NCI-H69 (cell line): ENCODE data around the gene RPS6KA2.
"Not testable (repeated sequence)": the region's sequence is repeated elsewhere in the genome, so short reads cannot be mapped to it uniquely, and the experiment has no call there.

Experiments
- DNase-seq: peaks from one replicate; lab custom pipeline; 2025; lab: John Stamatoyannopoulos, UW

RPS6KA2 gene

DNA sequence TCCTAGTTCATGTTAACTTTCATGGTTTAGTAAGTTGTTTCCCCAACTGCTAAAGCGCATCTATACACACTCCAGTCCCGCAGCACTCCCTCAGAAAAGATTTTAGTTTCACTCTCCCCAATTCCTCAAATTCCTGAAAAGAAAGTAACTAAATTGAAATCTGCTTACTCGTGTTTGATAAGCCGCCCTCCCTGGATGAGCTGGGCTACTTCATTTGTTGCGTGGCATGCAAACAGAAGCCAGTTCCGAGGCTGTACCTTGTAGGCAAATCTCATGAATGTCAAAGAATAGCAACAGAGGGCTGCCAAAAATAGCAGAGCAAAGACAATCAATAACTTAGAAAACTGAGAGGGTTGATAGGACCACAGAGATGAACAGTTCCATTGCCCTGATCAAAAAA, 261.2 kb downstream of the RPS6KA2 start:
- DNase-seq: no peak

GRCh38 chr6:166365221-166365620, 261.8 kb downstream of the RPS6KA2 start:
- no peak for DNase-seq

- DNase-seq: no peak
Measured at GRCh38 chr6:166364456-166364855, 262.6 kb downstream of the RPS6KA2 start.

GRCh38 chr6:166362427-166362826, 264.6 kb downstream of the RPS6KA2 start:
- DNase-seq: not testable (repeated sequence)

GRCh38 chr6:166361077-166361429, 266.0 kb downstream of the RPS6KA2 start:
- DNase-seq: no peak

DNA sequence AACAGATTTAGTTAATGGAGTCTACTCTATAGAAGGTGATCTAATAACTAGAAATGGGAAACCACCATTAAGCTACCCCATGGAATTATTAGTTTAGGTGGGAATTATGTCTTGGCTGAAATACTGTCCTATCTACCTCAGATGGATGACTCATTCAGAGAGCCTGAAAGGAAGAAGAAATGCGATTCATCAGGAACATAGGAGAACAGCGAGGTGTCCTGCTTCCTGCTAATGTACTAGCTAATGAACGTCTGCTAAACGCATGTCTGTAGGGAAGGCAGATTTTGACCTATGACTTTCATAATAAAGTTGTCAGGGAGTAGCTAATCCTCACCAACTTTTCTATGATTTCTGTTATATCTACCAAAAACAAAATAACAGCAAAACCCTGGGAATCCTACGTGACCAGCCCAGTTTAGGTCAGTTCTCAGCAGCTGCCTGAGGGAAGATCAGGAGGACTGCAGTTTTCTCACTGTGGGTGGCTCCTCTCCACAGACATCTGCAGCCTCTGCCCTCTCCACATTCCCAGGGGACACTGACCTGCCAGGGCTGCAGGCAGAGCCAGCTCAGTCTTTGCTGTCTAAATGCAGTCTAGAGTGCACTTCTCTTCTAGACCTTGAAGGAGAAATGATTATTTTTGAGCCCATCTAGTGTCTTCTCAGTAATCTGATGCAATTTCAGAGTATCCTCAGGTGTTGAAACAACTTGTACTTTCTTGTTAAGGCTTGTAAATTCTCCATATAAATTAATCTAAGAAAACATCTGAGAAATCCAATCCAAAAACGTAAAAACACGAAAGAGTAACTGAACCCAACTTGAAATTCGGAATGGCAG, 266.6 kb downstream of the RPS6KA2 start:
- peak; percentile 63 for DNase-seq
